Raji (cell line): ENCODE measurements around the gene SMOC2.

Experiments
- POLR2A ChIP-seq: IDR thresholded peaks from 2 replicates; pipeline ENCODE4 v1.6.1; 2011; ENCODE audit warnings: low read depth, low read length, control low read depth; ENCODE audit not compliant: insufficient read depth

The SMOC2 gene

GRCh38 chr6:168412456-168412855, 28.5 kb upstream of the SMOC2 start:
- no peak for TF ChIP-seq POLR2A

- no peak for TF ChIP-seq POLR2A
These were observed 27.8 kb upstream of the SMOC2 start for GRCh38 chr6:168413018-168413720.

GRCh38 chr6:168413856-168414255, 27.1 kb upstream of the SMOC2 start:
- TF ChIP-seq POLR2A: no peak

- no peak for TF ChIP-seq POLR2A
These were observed 26.5 kb upstream of the SMOC2 start for GRCh38 chr6:168414336-168415097.

GRCh38 chr6:168415098-168415992, 25.6 kb upstream of the SMOC2 start:
- no peak for TF ChIP-seq POLR2A

- no peak for TF ChIP-seq POLR2A
These were observed 24.9 kb upstream of the SMOC2 start for GRCh38 chr6:168415993-168416530.

- no peak for TF ChIP-seq POLR2A
These were observed 24.5 kb upstream of the SMOC2 start for GRCh38 chr6:168416531-168416930.

- TF ChIP-seq POLR2A: no peak
These were observed 23.8 kb upstream of the SMOC2 start for GRCh38 chr6:168417191-168417590.

- no peak for TF ChIP-seq POLR2A
These were observed 23.1 kb upstream of the SMOC2 start for GRCh38 chr6:168417679-168418557.

GRCh38 chr6:168418711-168419121, 22.3 kb upstream of the SMOC2 start:
- no peak for TF ChIP-seq POLR2A

- no peak for TF ChIP-seq POLR2A
These were observed 21.4 kb upstream of the SMOC2 start for GRCh38 chr6:168419569-168419968.

GRCh38 chr6:168420084-168420483, 20.9 kb upstream of the SMOC2 start:
- TF ChIP-seq POLR2A: no peak

GRCh38 chr6:168420706-168421105, 20.3 kb upstream of the SMOC2 start:
- TF ChIP-seq POLR2A: no peak

GRCh38 chr6:168427184-168427583, 13.8 kb upstream of the SMOC2 start:
- no peak for TF ChIP-seq POLR2A
